Measurements from ENCODE around the gene H3-3A. TPM values are rescaled to one million over a fixed set of nuclear protein-coding genes. Genes with fewer than 3 reads are reported as not detected.

Gene H3-3A
- total RNA-seq, 2 donors from 2014 or later = 400 to 481 TPM

GRCh38 chr1:226108935-226109828 is 46.7 kb downstream of the H3-3A start:
- 12% methylated on average over 23 of the region's 23 CpGs for WGBS
- Histone ChIP-seq H3K36me3 (no peaks in the 10 kb centered on the region), H3K27me3 (replicated peaks; ENCODE audit: insufficient read depth) (no peaks in the 10 kb centered on the region), H3K4me3 (peak overlapping the region; percentile 71 to 72), H3K4me1 (replicated peaks) (peaks cover 7% of the 10 kb centered on the region), H3K27ac (peak overlapping the region; percentile 96 to 99), H3K9me3 (no peaks in the 10 kb centered on the region)
- intact Hi-C loops (cut with DNase I) = no loop called here
- no peak for TF ChIP-seq POLR2AphosphoS5 (IDR thresholded peaks at IDR 0.05)
- TF ChIP-seq CTCF (IDR thresholded peaks at IDR 0.05) = no peak
- TF ChIP-seq POLR2A (IDR thresholded peaks at IDR 0.05) = no peak
- no peak for DNase-seq (ENCODE audit: low spot score)

GRCh38 chr1:226109829-226110248 is 47.3 kb downstream of the H3-3A start:
- H3K27me3 ChIP-seq (replicated peaks; ENCODE audit: insufficient read depth) = no peaks in the 10 kb centered on the region
- peak; percentile 91 for DNase-seq (ENCODE audit: low spot score)
- peak overlapping the region; percentile 71 to 72 for H3K4me3 ChIP-seq
- no peaks in the 10 kb centered on the region for H3K36me3 ChIP-seq
- H3K4me1 ChIP-seq (replicated peaks) = peaks cover 7% of the 10 kb centered on the region
- peak; percentile 40 for TF ChIP-seq POLR2A (IDR thresholded peaks at IDR 0.05)
- peak in 2 of 4 experiments; percentile 54 to 57 for TF ChIP-seq CTCF (IDR thresholded peaks at IDR 0.05)
- peak; percentile 60 for TF ChIP-seq POLR2AphosphoS5 (IDR thresholded peaks at IDR 0.05)
- WGBS = 0% methylated on average over 25 of the region's 57 CpGs
- H3K9me3 ChIP-seq = no peaks in the 10 kb centered on the region
- intact Hi-C loops (cut with DNase I) = no loop called here
- H3K27ac ChIP-seq = peak overlapping the region; percentile 96 to 99

- Histone ChIP-seq H3K9me3 (no peaks in the 10 kb centered on the region), H3K4me1 (replicated peaks) (peaks cover 7% of the 10 kb centered on the region), H3K27me3 (replicated peaks; ENCODE audit: insufficient read depth) (no peaks in the 10 kb centered on the region), H3K27ac (peak overlapping the region; percentile 96 to 99), H3K4me3 (peak overlapping the region; percentile 71 to 72), H3K36me3 (no peaks in the 10 kb centered on the region)
- TF ChIP-seq CTCF (IDR thresholded peaks at IDR 0.05) (no peak), POLR2AphosphoS5 (IDR thresholded peaks at IDR 0.05) (peak; percentile 4), POLR2A (IDR thresholded peaks at IDR 0.05) (peak; percentile 19)
- peak; percentile 54 for DNase-seq (ENCODE audit: low spot score)
- intact Hi-C loops (cut with DNase I) = no loop called here
- WGBS = 2% methylated on average over 41 of the region's 73 CpGs
These were observed 48.0 kb downstream of the H3-3A start for GRCh38 chr1:226110249-226111097.

- Histone ChIP-seq H3K27ac (peak overlapping the region; percentile 96 to 99), H3K27me3 (replicated peaks; ENCODE audit: insufficient read depth) (no peaks in the 10 kb centered on the region), H3K4me1 (replicated peaks) (peaks cover 7% of the 10 kb centered on the region), H3K36me3 (no peaks in the 10 kb centered on the region), H3K9me3 (no peaks in the 10 kb centered on the region), H3K4me3 (peak overlapping the region; percentile 71 to 72)
- 51% methylated on average over 11 of the region's 11 CpGs for WGBS
- intact Hi-C loops (cut with DNase I) = no loop called here
- TF ChIP-seq POLR2AphosphoS5 (IDR thresholded peaks at IDR 0.05) (no peak), CTCF (IDR thresholded peaks at IDR 0.05) (no peak), POLR2A (IDR thresholded peaks at IDR 0.05) (no peak)
- no peak for DNase-seq (ENCODE audit: low spot score)
These were observed 48.8 kb downstream of the H3-3A start for GRCh38 chr1:226111098-226111882.
